Measurements from ENCODE around the gene ASB10. TPM values are rescaled to one million over a fixed set of nuclear protein-coding genes. Genes with fewer than 3 reads are reported as not detected.

Gene ASB10
- polyA plus RNA-seq, 3 donors, result not detected

- Mint-ChIP-seq H3K4me1 (no peaks in the 10 kb centered on the region), H3K36me3 (peaks cover 47 to 52% of the 10 kb centered on the region in 2 donors), H3K9me3 (no peaks in the 10 kb centered on the region), H3K27me3 (ENCODE audit: low read depth in 3 of 3) (peaks cover 0 to 3% (median 2%) of the 10 kb centered on the region in 3 donors), H3K4me3 (no peak overlapping the region), H3K27ac (no peak overlapping the region)
- TF ChIP-seq CTCF (IDR thresholded peaks at IDR 0.05), result no peak
- WGBS (ENCODE audit: insufficient coverage), result 95% methylated on average over 3 of the region's 9 CpGs
- Histone ChIP-seq H3K79me2 (ENCODE audit: insufficient read depth, low read length) (no peaks in the 10 kb centered on the region), H3K27ac (ENCODE audit: low read depth in 1 of 2, low read length in 2 of 2) (no peak overlapping the region), H4K20me1 (ENCODE audit: insufficient read depth, low read length) (no peaks in the 10 kb centered on the region), H3K4me3 (replicated peaks in 1 of 3; ENCODE audit: low read depth in 2 of 3, low read length in 3 of 3) (no peak overlapping the region), H3K4me2 (replicated peaks; ENCODE audit: extremely low read depth, low read length, poor library complexity, severe bottlenecking) (no peak overlapping the region), H3K9ac (ENCODE audit: insufficient read depth, low read length, poor library complexity, severe bottlenecking) (no peak overlapping the region), H2AFZ (ENCODE audit: insufficient read depth, low read depth, low read length, poor library complexity, severe bottlenecking) (no peak overlapping the region), H3K36me3 (replicated peaks in 1 of 2; ENCODE audit: control insufficient read depth in 1 of 2, insufficient read depth in 2 of 2, low read length in 2 of 2) (peaks cover 44 to 64% of the 10 kb centered on the region in 2 donors), H3K9me3 (replicated peaks in 1 of 2; ENCODE audit: control insufficient read depth in 1 of 2, insufficient read depth in 1 of 2, low read length in 2 of 2) (no peaks in the 10 kb centered on the region), H3K4me1 (ENCODE audit: control insufficient read depth in 1 of 2, insufficient read depth in 2 of 2, low read length in 2 of 2) (no peaks in the 10 kb centered on the region), H3K27me3 (ENCODE audit: control insufficient read depth in 2 of 2, insufficient read depth in 2 of 2, low read length in 2 of 2) (no peaks in the 10 kb centered on the region)
- intact Hi-C loops (cut with micrococcal nuclease), result no loop called here
- DNase-seq, result no peak
These were observed 45.7 kb downstream of the ASB10 start for GRCh38 chr7:151141311-151141854.

- Histone ChIP-seq H3K4me1 (ENCODE audit: control insufficient read depth in 1 of 2, insufficient read depth in 2 of 2, low read length in 2 of 2) (no peaks in the 10 kb centered on the region), H3K79me2 (ENCODE audit: insufficient read depth, low read length) (no peaks in the 10 kb centered on the region), H4K20me1 (ENCODE audit: insufficient read depth, low read length) (no peaks in the 10 kb centered on the region), H3K27me3 (ENCODE audit: control insufficient read depth in 2 of 2, insufficient read depth in 2 of 2, low read length in 2 of 2) (no peaks in the 10 kb centered on the region), H3K4me3 (replicated peaks in 1 of 3; ENCODE audit: low read depth in 2 of 3, low read length in 3 of 3) (no peak overlapping the region), H3K9ac (ENCODE audit: insufficient read depth, low read length, poor library complexity, severe bottlenecking) (no peak overlapping the region), H3K4me2 (replicated peaks; ENCODE audit: extremely low read depth, low read length, poor library complexity, severe bottlenecking) (no peak overlapping the region), H2AFZ (ENCODE audit: insufficient read depth, low read depth, low read length, poor library complexity, severe bottlenecking) (no peak overlapping the region), H3K9me3 (replicated peaks in 1 of 2; ENCODE audit: control insufficient read depth in 1 of 2, insufficient read depth in 1 of 2, low read length in 2 of 2) (no peaks in the 10 kb centered on the region), H3K27ac (ENCODE audit: low read depth in 1 of 2, low read length in 2 of 2) (no peak overlapping the region), H3K36me3 (replicated peaks in 1 of 2; ENCODE audit: control insufficient read depth in 1 of 2, insufficient read depth in 2 of 2, low read length in 2 of 2) (peaks cover 48 to 70% of the 10 kb centered on the region in 2 donors)
- Mint-ChIP-seq H3K9me3 (no peaks in the 10 kb centered on the region), H3K4me1 (no peaks in the 10 kb centered on the region), H3K36me3 (peaks cover 51 to 57% of the 10 kb centered on the region in 2 donors), H3K27me3 (ENCODE audit: low read depth in 3 of 3) (peaks cover 0 to 3% (median 2%) of the 10 kb centered on the region in 3 donors), H3K27ac (peak overlapping the region in 1 of 7 donors; percentile 5), H3K4me3 (no peak overlapping the region)
- DNase-seq, result no peak
- intact Hi-C loops (cut with micrococcal nuclease), result no loop called here
- WGBS (ENCODE audit: insufficient coverage), result 98% methylated on average over 6 of the region's 7 CpGs
- no peak for TF ChIP-seq CTCF (IDR thresholded peaks at IDR 0.05)
These were observed 46.2 kb downstream of the ASB10 start for GRCh38 chr7:151140826-151141225.

Measured in CD14-positive monocyte (primary cell).